ENCODE data around the gene DSCAML1.
"Not testable (repeated sequence)": the region's sequence is repeated elsewhere in the genome, so short reads cannot be mapped to it uniquely, and the experiment has no call there.

DSCAML1 gene

DNA sequence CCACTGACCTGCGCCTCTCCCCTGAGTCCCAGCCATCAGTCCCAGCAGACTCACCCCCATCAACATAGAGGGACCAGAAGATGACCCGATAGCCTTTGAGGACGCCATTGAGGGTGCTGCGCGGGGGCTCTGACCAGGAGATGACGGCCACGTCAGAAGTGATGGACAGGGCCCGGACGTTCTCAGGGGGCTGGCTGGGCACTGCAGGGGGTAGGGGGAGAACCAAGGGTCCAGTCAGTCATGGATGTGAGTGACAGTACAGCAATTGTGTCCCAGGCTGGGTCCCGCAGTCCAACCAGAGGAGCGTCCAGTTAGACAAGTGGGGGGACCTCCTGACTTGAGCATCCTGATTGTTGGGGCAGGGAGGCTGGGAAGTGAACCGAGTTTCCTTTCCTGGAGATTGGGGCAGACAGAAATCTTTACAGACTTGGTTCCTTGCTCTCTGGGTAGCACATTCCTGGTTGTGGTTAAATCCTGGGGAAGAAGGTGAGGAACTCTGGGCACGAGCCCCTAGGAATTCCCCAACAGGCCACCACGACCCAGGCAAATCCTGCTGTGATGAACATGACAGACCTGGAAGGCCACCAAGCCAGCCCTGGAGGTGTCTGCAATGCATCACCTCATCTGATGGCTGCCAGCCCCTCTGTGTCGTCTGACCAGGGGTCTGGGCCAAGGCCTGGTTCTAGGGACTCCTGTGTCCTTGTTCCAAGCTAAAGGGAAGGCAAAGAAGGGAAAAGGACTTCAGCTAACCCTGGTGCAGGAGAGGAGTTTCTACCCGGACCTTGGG, 335.4 kb downstream of the DSCAML1 start:
- TF ChIP-seq, protein P1, sequence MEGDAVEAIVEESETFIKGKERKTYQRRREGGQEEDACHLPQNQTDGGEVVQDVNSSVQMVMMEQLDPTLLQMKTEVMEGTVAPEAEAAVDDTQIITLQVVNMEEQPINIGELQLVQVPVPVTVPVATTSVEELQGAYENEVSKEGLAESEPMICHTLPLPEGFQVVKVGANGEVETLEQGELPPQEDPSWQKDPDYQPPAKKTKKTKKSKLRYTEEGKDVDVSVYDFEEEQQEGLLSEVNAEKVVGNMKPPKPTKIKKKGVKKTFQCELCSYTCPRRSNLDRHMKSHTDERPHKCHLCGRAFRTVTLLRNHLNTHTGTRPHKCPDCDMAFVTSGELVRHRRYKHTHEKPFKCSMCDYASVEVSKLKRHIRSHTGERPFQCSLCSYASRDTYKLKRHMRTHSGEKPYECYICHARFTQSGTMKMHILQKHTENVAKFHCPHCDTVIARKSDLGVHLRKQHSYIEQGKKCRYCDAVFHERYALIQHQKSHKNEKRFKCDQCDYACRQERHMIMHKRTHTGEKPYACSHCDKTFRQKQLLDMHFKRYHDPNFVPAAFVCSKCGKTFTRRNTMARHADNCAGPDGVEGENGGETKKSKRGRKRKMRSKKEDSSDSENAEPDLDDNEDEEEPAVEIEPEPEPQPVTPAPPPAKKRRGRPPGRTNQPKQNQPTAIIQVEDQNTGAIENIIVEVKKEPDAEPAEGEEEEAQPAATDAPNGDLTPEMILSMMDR (IDR thresholded peaks at IDR 0.05; ENCODE audit: insufficient read depth, low read depth, low read length, missing control alignments): no peak
- no peak overlapping the region for H3K4me3 ChIP-seq (ENCODE audit: low read depth, low read length)
- no peak for DNase-seq (ENCODE audit: low read depth)

DNA sequence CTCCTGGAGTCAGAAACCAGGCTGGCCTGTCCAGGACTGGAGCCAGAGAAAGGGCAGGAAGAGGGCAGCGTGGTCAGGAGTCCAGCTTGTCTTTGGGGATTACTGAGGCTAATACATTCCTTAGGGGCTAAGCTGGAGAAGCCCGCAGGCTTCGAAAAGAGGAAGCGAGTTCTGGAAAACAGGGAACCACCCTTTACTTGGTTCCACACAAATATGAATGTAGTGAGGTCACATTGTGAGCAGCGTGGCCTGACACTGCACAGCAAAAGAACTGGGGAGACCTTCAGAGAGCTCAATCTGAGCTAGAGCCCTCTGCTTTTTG, 337.1 kb downstream of the DSCAML1 start:
- no peak for DNase-seq (ENCODE audit: low read depth)
- TF ChIP-seq, protein P1 (IDR thresholded peaks at IDR 0.05; ENCODE audit: insufficient read depth, low read depth, low read length, missing control alignments): no peak
- no peak overlapping the region for H3K4me3 ChIP-seq (ENCODE audit: low read depth, low read length)

DNA sequence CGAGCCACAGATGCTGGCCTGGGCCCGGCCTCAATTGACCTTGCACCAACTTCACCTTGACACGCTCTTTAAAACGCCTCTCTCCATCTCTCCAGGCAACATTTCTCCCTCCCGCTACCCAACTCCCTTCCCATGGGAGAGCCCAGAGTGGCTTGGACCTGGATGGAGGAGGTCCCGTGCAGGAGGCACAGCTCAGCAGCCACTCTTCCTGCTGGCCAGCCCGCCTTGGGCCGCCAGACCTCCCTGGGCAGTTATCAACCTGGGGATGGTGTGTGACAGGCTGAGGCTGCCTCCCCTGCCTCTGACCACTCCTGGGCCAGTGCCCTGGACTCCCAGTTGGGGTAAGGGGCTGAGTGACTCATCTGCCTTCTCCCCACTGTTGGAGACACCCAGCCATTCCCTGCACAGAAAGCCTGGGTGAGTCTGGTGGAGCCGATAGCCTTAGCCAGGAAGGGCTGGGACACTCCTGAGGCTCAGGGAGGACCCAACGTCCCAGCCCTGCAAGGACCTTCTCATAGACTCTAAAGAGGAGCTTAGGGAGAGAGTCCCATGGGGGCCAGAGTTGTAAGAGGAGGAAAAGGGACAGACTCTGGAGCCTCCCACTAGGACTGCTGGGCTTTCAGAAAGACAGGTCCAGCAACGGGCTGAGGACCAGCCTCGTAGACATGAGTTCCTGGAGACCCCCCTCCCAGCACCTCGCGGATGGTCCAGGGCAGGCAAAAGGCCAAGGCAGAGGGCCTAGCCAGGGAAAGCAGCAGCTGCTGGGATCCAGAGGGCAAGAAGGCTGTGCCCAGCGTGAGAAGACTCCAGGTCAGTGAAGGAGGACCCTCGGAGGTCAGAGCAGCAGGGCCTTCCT, 337.7 kb downstream of the DSCAML1 start:
- TF ChIP-seq, protein P1 (IDR thresholded peaks at IDR 0.05; ENCODE audit: insufficient read depth, low read depth, low read length, missing control alignments): no peak
- H3K4me3 ChIP-seq (ENCODE audit: low read depth, low read length): no peak overlapping the region
- no peak for DNase-seq (ENCODE audit: low read depth)

DNA sequence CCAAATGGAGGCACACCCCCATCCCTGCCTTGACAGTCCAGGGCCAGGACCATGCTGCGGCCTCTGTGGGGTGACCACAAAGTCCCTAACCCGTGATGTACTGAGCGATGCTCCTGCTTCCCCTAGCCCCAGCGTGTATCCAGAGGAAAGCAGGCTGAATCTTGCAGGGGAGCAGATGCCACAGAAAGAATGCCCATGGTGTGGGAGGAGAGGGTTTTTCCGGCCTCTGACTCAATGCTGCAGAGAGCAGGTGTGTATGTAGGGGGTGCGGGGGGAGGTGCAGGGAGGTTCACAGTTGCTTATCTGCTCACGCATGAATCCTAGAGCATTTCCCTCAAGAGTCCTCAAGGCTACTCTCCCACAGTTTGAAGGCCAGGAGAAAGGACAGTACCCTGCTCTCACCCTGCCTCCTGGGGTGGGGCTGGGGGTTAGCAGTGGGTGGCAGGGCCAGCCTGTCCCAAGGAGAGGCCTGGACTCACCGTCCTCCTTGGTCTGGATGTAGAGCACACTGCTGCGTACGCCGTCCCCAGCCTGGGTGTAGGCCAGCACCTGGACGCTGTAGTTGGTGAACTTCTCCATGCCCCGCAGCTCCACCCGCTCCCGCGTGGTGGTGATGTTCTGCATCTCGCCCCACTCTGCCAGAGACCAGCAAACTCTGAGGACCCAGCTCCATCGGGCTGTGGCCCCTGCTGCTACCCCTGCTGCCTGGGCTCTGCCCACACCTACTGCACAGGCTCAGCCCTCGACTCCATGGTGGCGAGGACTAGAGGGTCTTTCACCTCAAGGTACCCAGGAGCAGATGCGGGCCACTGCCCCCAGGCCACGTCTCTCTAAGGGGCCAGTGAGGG, 338.5 kb downstream of the DSCAML1 start:
- TF ChIP-seq, protein P1 (IDR thresholded peaks at IDR 0.05; ENCODE audit: insufficient read depth, low read depth, low read length, missing control alignments): no peak
- peak; percentile 80 for DNase-seq (ENCODE audit: low read depth)
- H3K4me3 ChIP-seq (ENCODE audit: low read depth, low read length): 0 out of 2 replicates have a peak overlapping the region, but pooled peaks have one; percentile 0

DNA sequence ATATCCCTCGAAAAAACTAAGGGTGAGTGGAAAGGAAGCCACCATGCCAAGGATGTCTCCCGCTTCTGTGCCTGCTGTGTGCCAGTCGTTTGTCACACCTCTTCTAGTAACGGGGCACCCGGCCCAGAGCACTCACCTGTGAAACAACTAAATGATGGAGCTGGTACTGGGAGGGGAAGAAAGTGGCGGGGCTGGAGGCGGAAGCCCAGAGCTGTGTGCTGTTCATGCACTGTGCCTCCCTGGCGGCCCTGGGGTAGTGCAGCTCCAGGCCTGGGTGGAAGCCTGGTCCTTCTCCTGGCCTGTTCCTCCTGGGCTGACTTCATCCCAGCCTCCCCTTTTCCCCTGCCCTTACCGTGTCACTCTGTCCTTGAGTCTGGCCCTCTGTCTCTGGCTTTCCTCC, 339.2 kb downstream of the DSCAML1 start:
- peak overlapping the region; percentile 0; the same call in 1 of the 2 replicates for H3K4me3 ChIP-seq (ENCODE audit: low read depth, low read length)
- DNase-seq (ENCODE audit: low read depth): peak; percentile 57
- TF ChIP-seq, protein P1 (IDR thresholded peaks at IDR 0.05; ENCODE audit: insufficient read depth, low read depth, low read length, missing control alignments): peak; percentile 21

DNA sequence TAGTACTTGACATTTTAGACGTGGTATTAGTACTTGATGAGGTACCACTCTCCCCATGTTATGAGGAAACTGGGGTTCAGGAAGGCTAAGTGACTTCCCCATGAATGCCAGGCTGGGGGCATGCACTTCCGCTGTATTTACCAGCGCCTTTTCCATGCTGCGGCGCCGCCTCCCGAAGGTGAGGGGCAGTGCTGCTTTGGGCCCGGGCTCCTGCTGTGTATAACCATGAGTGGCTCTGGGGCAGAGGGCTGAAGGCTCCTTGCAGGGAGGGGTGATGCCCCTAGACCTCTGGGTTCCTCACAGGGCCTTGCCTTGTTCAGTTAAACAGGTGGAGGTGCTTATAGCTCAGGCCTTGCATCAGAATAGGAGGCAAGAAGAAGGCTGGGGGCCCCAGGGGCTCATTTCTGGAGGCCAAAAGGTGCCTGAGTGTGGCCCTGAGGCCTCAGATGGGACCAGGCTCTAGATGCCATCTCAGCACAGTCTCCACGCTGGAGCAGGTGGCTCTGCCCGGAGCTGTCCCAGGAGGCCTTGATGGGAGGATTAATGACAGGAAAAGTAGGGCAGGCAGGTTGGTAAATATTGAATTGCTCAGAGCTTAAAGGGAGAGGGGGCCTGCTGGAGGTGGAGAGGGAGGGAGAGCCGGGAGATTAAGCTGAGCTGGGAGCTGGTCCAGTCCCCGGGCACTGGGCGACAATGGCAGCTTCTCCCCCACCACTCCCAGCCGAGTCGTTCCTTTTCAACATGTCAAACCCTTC, 339.8 kb downstream of the DSCAML1 start:
- H3K4me3 ChIP-seq (ENCODE audit: low read depth, low read length): peak overlapping the region; percentile 0; the same call in 1 of the 2 replicates
- TF ChIP-seq, protein P1 (IDR thresholded peaks at IDR 0.05; ENCODE audit: insufficient read depth, low read depth, low read length, missing control alignments): no peak
- no peak for DNase-seq (ENCODE audit: low read depth)

DNA sequence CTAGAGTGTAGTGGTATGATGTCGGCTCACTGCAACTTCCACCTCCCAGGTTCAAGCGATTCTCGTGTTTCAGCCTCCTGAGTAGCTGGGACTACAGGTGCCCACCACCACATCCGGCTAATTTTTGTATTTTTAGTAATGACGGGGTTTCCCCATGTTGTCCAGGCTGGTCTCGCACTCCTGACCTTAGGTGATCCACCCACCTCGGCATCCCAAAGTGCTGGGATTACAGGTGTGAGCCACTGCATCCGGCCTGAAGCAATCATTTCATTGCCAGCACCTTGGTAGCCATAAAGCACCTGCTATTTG, 340.3 kb downstream of the DSCAML1 start:
- not testable (repeated sequence) for H3K4me3 ChIP-seq (ENCODE audit: low read depth, low read length); DNase-seq (ENCODE audit: low read depth)

Measured in GM12865 (cell line).